Gastroesophageal sphincter (tissue), 3 donors: Measurements from ENCODE around the gene PDGFB.

ENCODE experiments used
- CTCF ChIP-seq, 4 experiments: fragments of 200-600 bp in 2 of 4; fragments of 450-650 bp in 2 of 4; sonication (generic) in 1 of 4; IDR thresholded peaks; one replicate each; pipeline ENCODE4 v1.5.1; 2017 to 2019; ENCODE audit warnings: antibody characterized with exemption in 4 of 4, mild to moderate bottlenecking in 2 of 4, moderate library complexity in 2 of 4
- EP300 ChIP-seq: sonication (generic); formaldehyde crosslinking; IDR thresholded peaks from one replicate; pipeline ENCODE4 v1.6.1; 2017; ENCODE audit warnings: antibody characterized with exemption, mild to moderate bottlenecking
- POLR2A ChIP-seq, 2 donors: fragments of 450-650 bp; IDR thresholded peaks; one replicate each; pipeline ENCODE4 v1.6.1; 2017; ENCODE audit warnings: antibody characterized with exemption in 2 of 2, mild to moderate bottlenecking in 2 of 2, moderate library complexity in 1 of 2
- POLR2AphosphoS5 ChIP-seq: sonication (generic); formaldehyde crosslinking; IDR thresholded peaks from one replicate; pipeline ENCODE4 v1.6.1; 2017; ENCODE audit warnings: antibody characterized with exemption

DNA sequence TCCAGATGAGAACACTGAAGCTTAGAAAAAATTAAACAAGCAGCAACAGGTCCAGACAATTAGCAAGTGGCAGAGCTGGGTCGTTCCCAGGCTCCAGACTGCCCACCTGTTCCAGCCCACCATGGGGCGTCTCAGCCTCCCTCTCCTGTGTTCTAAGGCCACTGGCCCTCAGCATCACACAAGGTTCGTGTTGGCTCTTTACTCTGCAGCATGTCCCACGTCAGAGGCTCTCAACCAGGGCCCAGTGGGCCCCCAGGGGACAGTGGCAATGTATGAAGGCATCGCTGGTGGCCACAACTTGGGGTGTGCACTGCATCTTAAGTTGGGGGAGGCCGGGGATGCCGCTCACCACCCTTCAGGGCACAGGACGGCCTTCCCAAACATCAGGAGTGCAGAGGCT, 6.2 kb downstream of the PDGFB start:
- TF ChIP-seq POLR2AphosphoS5 (no peak), EP300 (no peak), CTCF (IDR thresholded peaks at IDR 0.05) (no peak), POLR2A (IDR thresholded peaks at IDR 0.05) (no peak)
